Glutamatergic neuron (in vitro differentiated cells): ENCODE measurements around the gene ARHGAP6. TPM values are rescaled to one million over a fixed set of nuclear protein-coding genes. Genes with fewer than 3 reads are reported as not detected.

Experiments
- DNase-seq: peaks from one replicate; pipeline ENCODE4 v3.0.0; 2022
- H3K27ac Mint-ChIP-seq: one replicate; pipeline ENCODE4 v1.8.0; 2020; ENCODE audit warnings: mild to moderate bottlenecking, mixed read lengths, inconsistent platforms; ENCODE audit not compliant: unreplicated experiment
- H3K27me3 Mint-ChIP-seq: one replicate; pipeline ENCODE4 v1.8.0; 2020; ENCODE audit warnings: mild to moderate bottlenecking, moderate library complexity, mixed read lengths, inconsistent platforms; ENCODE audit not compliant: unreplicated experiment
- H3K36me3 Mint-ChIP-seq: one replicate; pipeline ENCODE4 v1.8.0; 2020; ENCODE audit warnings: mild to moderate bottlenecking, mixed read lengths, inconsistent platforms; ENCODE audit not compliant: unreplicated experiment
- H3K4me1 Mint-ChIP-seq: one replicate; pipeline ENCODE4 v1.8.0; 2020; ENCODE audit warnings: mild to moderate bottlenecking, low read depth, mixed read lengths, inconsistent platforms; ENCODE audit not compliant: unreplicated experiment
- H3K4me3 Mint-ChIP-seq: one replicate; pipeline ENCODE4 v1.8.0; 2020; ENCODE audit warnings: mild to moderate bottlenecking, mixed read lengths, inconsistent platforms; ENCODE audit not compliant: unreplicated experiment
- H3K9me3 Mint-ChIP-seq: one replicate; pipeline ENCODE4 v1.8.0; 2020; ENCODE audit warnings: mild to moderate bottlenecking, moderate library complexity, mixed read lengths, inconsistent platforms; ENCODE audit not compliant: unreplicated experiment
- CTCF ChIP-seq: fragments of 200-600 bp; sonication (generic); IDR thresholded peaks from one replicate; pipeline ENCODE4 v1.5.0; 2021; ENCODE audit not compliant: partially characterized antibody, unreplicated experiment
- microRNA-seq: library from miRNA; unstranded; fragments of <30 nt; microRNA quantifications from one replicate; pipeline ENCODE4, GENCODE V29; 2020; ENCODE audit not compliant: unreplicated experiment
- total RNA-seq: library from RNA; stranded (reverse); fragmentation: NEBNext Ultra II Directional; extraction: Animal tissue kit (Norgen Biotek cat#: 25700); gene quantifications from one replicate; pipeline ENCODE4 v1.2.1, GENCODE V29; 2021; ENCODE audit not compliant: unreplicated experiment

Gene ARHGAP6
- total RNA-seq, 1 donor from 2014 or later, result 3.6 TPM

GRCh38 chrX:11089802-11090201, 575.9 kb downstream of the ARHGAP6 start:
- H3K9me3 Mint-ChIP-seq, result peaks cover 3% of the 10 kb centered on the region
- DNase-seq, result no peak
- peaks cover 4% of the 10 kb centered on the region for H3K36me3 Mint-ChIP-seq
- no peaks in the 10 kb centered on the region for H3K4me1 Mint-ChIP-seq
- TF ChIP-seq CTCF, result no peak
- H3K27me3 Mint-ChIP-seq, result no peaks in the 10 kb centered on the region
- H3K27ac Mint-ChIP-seq, result no peak overlapping the region
- no peak overlapping the region for H3K4me3 Mint-ChIP-seq

Small RNAs within 50 kb of the gene (microRNA-seq; reads per million reads assigned to microRNA genes)
- 1.4 reads per million, percentile 3 among the genes with 10 or more reads in this experiment for gene MIR548AX

Other genes with a start within 250 kb of the ARHGAP6 start
- gene MSL3, start 92.3 kb upstream of the ARHGAP6 start, total RNA-seq, result 25.5 TPM